AG04450 (cell line): ENCODE results near the gene NEK1. TPM values are rescaled to one million over a fixed set of nuclear protein-coding genes. Genes with fewer than 3 reads are reported as not detected.

Experiments used
- CTCF ChIA-PET: fragments of 300-600, 350-600 bp; formaldehyde crosslinking; extraction: SDS; loops from one replicate; lab custom pipeline; 2022; ENCODE audit warnings: antibody characterized with exemption, inconsistent platforms; lab: Charles Lee
- POLR2A ChIA-PET: fragments of 350-600 bp; formaldehyde crosslinking; extraction: SDS; loops from one replicate; lab custom pipeline; 2021; ENCODE audit warnings: antibody characterized with exemption, inconsistent platforms; lab: Yijun Ruan, JAX
- DNase-seq: peaks from one replicate; pipeline ENCODE4 v3.0.0-alpha.2; 2011; ENCODE audit warnings: low read depth, low spot score
- H3K27ac ChIP-seq: one replicate; pipeline ENCODE4 v1.5.1; 2012; ENCODE audit warnings: low read depth, low read length, control low read depth
- H3K27me3 ChIP-seq: one replicate; pipeline ENCODE4 v1.6.0; 2012; ENCODE audit warnings: low read length; ENCODE audit not compliant: control insufficient read depth, insufficient read depth
- H3K4me3 ChIP-seq: 2 replicates; pipeline ENCODE4 v1.5.1; 2011; ENCODE audit warnings: mild to moderate bottlenecking, low read depth, low read length, control low read depth
- H3K9me3 ChIP-seq: 2 replicates; pipeline ENCODE4 v1.5.1; 2012; ENCODE audit warnings: low read length; ENCODE audit not compliant: control insufficient read depth, insufficient read depth
- polyA plus RNA-seq: library from polyadenylated mRNA; depleted of rRNA; stranded (reverse); fragments of >200 nt; gene quantifications from 2 replicates; pipeline ENCODE4 v1.2.3, GENCODE V29; 2011; rRNA removed
- TF ChIP-seq, protein P1 (sequence below): IDR thresholded peaks from 2 replicates; pipeline ENCODE4 v1.5.1; 2011; ENCODE audit warnings: low read depth, low read length, control low read depth, inconsistent platforms

Gene NEK1
- polyA plus RNA-seq, 1 experiment, result 7.7 TPM

DNA sequence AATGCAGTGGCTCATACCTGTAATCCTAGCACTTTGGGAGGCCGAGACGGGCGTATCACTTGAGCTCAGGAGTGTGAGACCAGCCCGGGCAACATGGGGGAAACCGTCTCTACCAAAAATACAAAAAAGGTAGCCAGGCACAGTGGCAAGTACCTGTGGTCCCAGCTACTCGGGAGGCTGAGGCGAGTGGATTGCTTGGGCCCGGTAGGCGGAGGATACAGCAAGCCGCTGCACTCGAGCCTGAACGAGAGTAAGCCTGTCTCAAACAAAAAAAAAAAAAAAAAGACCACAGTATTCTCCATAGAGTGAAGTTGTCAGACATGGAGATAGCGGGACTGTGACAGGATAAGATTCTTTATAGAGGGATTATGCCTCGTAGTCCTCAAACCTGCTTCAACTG, 265.5 kb downstream of the NEK1 start:
- ChIA-PET POLR2A (no interaction called here), CTCF (no interaction called here)

DNA sequence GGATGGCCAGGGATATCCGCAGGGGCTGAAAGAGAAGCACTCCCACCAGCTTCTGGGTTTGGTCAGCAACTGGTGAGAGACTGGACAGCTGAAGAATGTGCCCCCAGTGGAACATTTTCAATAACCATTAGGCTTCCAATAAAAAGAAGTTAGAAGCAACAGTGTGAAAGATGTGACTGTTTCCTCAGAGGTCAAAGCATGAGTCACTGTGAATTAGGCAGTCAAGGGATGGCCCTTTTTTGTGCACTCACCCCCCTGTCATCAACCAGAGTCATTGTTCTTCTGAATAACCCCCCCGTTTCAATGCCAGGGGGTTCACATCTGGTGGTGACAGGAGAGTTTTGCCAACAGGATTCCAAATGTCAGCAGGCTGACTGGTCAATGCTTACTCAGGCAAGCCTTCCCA, 267.1 kb downstream of the NEK1 start:
- no peak for DNase-seq
- ChIA-PET POLR2A (no interaction called here), CTCF (no interaction called here)
- Histone ChIP-seq H3K27me3 (no peaks in the 10 kb centered on the region), H3K9me3 (no peaks in the 10 kb centered on the region), H3K27ac (no peak overlapping the region), H3K4me3 (no peak overlapping the region)
- TF ChIP-seq, protein P1, sequence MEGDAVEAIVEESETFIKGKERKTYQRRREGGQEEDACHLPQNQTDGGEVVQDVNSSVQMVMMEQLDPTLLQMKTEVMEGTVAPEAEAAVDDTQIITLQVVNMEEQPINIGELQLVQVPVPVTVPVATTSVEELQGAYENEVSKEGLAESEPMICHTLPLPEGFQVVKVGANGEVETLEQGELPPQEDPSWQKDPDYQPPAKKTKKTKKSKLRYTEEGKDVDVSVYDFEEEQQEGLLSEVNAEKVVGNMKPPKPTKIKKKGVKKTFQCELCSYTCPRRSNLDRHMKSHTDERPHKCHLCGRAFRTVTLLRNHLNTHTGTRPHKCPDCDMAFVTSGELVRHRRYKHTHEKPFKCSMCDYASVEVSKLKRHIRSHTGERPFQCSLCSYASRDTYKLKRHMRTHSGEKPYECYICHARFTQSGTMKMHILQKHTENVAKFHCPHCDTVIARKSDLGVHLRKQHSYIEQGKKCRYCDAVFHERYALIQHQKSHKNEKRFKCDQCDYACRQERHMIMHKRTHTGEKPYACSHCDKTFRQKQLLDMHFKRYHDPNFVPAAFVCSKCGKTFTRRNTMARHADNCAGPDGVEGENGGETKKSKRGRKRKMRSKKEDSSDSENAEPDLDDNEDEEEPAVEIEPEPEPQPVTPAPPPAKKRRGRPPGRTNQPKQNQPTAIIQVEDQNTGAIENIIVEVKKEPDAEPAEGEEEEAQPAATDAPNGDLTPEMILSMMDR, result no peak

More for the DNA sequence above, 265.5 kb downstream of the NEK1 start:
- TF ChIP-seq, protein P1, result no peak
- DNase-seq, result no peak
- Histone ChIP-seq H3K9me3 (no peaks in the 10 kb centered on the region), H3K27ac (no peak overlapping the region), H3K4me3 (no peak overlapping the region), H3K27me3 (no peaks in the 10 kb centered on the region)

Other genes starting within 250 kb of the NEK1 start
- gene CLCN3, start 8.0 kb upstream of the NEK1 start, polyA plus RNA-seq, result 23.7 and 36.5 TPM in 2 replicates
- gene HPF1, start 145.4 kb upstream of the NEK1 start, polyA plus RNA-seq, result 22.6 and 37.3 TPM in 2 replicates